Loucy (cell line): Measurements from ENCODE around the gene SCT.

Experiments
- EZH2phosphoT487 ChIP-seq: fragments of 200-600 bp; IDR thresholded peaks from 2 replicates; pipeline ENCODE4 v1.6.1; 2018; ENCODE audit warnings: antibody characterized with exemption, mild to moderate bottlenecking, moderate library complexity, borderline replicate concordance
- TF ChIP-seq, protein P1 (sequence below): fragments of 200-600 bp; sonication (generic); conservative IDR thresholded peaks from 2 replicates; pipeline ENCODE4 v1.5.1; 2014; ENCODE audit warnings: mild to moderate bottlenecking, antibody characterized with exemption, low read length

DNA sequence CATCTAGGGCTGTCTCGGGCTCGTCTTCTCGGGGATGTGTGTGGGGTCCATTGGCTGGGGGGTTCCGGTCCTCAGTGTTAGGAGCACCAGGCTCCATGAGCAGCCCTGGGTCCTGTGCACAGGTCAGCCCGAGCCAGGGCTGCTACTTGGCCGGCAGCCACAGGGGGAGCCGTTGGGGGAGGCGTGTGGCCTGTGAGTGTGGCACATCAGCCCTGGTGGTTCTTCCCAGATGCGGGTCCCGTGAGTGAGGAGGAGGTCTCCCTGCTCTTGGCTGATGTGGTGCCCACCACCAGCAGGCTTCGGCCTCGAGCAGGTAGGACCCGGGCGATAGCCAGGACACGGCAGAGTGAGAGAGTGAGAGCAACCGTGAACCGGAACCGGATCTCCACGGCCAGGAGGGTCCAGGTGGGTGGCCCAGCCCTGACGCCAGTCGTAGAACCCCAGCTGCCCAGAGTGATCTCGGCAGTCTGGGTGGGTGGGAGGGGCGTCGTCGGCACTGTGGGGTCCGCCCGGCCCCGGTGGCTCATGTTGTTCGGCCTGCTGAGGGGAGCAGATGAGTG lies 29.7 kb downstream of the SCT start:
- TF ChIP-seq, protein P1, sequence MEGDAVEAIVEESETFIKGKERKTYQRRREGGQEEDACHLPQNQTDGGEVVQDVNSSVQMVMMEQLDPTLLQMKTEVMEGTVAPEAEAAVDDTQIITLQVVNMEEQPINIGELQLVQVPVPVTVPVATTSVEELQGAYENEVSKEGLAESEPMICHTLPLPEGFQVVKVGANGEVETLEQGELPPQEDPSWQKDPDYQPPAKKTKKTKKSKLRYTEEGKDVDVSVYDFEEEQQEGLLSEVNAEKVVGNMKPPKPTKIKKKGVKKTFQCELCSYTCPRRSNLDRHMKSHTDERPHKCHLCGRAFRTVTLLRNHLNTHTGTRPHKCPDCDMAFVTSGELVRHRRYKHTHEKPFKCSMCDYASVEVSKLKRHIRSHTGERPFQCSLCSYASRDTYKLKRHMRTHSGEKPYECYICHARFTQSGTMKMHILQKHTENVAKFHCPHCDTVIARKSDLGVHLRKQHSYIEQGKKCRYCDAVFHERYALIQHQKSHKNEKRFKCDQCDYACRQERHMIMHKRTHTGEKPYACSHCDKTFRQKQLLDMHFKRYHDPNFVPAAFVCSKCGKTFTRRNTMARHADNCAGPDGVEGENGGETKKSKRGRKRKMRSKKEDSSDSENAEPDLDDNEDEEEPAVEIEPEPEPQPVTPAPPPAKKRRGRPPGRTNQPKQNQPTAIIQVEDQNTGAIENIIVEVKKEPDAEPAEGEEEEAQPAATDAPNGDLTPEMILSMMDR = peak; percentile 45
- TF ChIP-seq EZH2phosphoT487 = no peak
